ENCODE measurements around the gene PEAK1.

The PEAK1 gene

DNA sequence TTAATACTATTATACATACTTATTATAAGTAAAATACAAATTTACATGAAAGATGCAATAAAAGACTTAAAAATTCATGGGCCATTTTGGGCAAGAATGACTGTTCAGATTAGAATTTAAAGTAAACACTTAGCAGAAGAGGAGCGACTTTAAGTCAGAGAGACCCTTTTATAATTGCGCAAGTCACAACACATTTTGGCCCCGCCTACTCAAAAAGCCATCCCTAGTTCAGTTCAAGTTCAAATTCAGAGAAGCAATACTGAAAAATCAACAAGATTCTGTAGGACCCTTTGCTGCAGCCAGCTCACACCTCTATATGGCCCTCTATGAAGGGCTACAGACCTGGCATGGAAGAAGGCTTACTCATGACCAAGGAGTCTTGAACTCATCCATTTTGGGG lies 64.6 kb downstream of the PEAK1 start:
- DNase-seq (ENCODE audit: low read depth) = no peak

DNA sequence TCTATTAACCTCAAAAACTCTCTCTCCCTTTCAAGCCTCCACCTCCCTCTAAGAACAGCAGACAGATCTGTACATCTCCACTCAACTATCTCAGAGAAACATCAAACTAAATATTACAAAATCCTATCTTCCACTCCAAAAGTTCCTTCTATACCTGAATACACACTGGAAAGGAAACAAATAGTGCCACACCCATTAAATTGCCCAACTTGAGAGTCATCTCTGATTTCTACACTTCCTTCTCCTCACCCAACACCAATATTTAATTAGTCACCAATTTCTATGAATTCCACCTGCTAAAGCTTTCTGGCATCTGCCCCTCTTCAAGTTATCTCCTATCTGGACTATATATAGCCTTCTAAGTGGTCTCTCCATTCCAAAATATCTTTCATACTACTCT lies 65.8 kb downstream of the PEAK1 start:
- DNase-seq (ENCODE audit: low read depth) = no peak

DNA sequence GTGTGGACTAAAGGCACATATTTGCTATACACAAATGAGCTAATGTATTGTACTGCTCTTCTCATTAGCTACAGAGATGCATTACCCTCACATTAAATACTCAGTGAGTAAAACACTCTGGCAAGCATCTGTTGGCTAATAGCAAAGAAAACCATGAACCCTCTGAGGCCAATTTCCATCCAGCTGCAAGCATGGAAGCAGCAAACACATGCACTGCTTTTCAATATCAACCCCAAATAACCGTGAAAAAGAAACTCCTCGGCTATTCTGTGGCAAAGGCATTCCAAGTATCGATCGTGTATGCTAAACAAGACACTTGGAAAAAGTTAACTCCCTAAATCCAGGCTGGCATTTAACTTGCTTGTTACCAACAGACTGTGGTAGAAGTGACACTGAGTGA lies 67.0 kb downstream of the PEAK1 start:
- DNase-seq (ENCODE audit: low read depth) = no peak

DNA sequence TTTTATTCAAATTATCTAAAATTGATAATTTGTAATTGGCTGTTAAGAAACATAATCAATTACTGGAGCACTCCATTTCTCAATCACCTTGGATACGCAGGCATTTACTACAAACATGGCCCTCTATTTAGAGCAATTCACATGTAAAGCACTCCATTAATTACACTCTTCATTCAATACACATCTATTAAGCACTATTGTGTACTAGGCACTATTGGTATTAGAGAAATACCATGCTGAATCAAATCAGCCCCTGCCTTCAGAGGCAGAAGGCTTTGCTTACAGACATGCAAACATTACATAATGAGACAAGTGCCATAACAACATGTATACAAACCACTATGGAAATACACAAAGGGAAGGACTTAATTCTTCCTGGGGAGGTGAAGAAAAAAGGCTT lies 69.1 kb downstream of the PEAK1 start:
- no peak for DNase-seq (ENCODE audit: low read depth)

DNA sequence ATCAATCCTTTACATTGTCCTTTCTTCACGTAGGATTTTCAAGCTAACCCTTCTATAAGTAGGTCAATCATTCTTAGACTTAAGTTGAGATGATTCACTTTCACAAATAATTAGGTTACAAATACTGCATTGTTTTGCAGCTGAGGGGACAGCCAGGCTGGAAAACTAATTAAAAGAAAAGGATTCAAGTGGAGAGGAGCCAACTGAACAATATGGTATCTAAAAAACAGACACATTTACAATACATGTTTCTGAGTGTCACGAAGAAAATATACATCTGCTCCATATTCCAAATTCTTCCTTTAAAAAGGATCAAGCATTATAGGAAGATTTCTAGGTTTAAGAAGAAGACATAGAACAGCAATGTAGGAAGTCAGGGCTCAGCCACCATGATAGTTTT lies 70.2 kb downstream of the PEAK1 start:
- no peak for DNase-seq (ENCODE audit: low read depth)

DNA sequence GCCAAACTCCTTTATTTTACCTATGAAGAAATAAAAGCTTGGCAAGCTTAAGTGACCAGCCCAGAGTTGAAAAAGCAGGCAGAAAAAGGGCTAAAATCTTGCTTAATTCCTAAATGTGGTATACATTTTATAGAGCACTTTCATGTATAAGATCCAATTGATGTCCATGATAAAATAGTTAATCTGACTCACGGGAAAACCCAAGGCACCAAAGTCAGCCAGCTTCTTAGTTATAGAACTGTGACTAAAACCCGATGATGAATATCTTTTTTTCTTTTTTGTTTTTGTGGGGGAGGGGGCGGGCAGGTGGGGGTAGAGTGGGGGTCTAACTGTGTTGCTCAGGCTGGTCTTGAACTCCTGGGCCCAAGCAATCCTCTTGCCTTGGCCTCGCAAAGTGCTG lies 71.4 kb downstream of the PEAK1 start:
- DNase-seq (ENCODE audit: low read depth) = no peak

DNA sequence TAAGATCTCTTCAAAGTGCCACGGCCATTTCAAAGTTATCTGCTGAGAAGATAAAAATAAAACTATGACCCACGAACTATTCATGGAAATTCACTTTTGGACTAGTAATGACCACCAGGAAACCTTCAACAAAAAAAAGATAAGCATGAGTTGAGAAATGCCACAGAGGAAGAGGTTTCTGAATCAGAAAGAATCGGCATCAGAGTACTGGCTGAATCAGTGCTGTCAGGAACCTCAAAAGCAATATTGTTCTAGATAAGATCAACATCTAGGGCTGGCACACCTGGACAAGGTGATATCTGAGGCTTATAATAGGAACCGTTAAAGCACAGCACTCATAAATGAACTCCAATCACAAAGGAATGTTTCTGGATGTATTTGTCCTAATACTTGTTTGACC lies 72.7 kb downstream of the PEAK1 start:
- DNase-seq (ENCODE audit: low read depth) = no peak

DNA sequence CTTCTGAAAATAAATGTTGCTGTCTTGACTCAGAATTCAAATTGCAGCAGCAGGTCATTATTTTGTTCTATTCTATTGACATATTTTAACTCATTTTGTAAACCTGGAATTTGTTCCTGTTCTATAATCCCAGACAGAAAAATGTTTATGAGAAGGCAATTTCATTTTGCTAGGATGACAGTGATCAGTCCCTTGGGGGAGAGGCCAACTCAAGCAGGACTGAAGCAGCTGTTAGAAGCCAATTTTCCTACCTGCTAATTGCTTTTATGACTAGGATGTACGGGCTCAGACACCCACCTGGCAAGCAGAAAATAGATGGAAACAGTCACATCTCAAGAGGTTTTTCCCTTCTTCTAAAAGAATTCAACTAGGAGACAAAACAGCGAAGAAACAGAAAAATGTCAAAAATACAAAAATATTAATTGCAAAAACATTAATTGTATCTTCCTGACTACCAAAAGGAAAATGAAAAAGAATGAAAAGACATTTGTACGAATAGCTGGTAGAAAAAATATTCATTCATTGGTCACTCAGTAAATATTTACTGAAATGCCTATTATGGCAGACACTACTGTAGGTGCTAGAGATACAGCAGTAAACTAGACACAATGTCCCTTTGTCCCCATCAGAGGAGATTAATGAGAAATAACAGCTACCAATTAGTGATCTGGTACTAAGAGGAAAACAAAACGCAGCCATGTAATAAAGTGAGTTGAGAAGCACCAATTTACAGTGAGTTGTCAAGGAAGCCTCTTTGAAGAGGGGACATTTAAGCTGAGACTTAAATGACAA lies 73.5 kb downstream of the PEAK1 start:
- DNase-seq (ENCODE audit: low read depth) = no peak

DNA sequence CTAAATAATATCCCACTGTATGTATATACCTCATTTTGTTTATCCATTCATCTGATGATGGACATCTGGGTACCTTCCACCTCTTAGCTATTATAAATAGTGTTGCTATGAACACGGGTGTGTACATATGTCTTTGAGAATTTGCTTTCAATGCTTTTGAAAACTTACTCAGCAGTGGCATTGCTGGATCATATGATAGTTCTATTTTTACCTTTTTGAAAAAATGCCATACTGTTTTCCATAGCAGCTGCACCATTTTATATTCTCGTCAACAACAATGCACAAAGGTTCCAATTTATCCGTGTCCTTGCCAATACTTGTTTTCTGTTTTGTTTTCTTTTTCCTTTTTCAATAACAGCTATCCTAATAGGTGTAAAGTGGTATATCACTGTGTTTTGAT lies 77.1 kb downstream of the PEAK1 start:
- DNase-seq (ENCODE audit: low read depth) = no peak

DNA sequence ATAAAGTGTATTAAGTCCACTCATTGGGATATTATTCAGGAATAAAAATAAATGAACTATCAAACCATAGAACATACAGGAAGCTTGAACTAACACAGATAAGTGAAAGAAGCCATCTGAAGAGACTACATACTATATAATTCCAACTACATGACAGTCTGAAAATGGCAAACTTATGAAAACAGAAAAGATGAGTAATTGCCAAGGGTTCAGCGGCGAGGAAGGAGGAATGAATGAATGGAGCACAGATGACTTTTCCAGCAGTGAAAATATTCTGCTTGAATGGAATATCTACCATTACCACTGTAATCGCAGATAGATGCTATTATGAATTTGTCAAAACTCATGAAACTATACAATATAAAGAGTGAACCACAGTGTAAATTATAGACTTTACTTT lies 79.7 kb downstream of the PEAK1 start:
- DNase-seq (ENCODE audit: low read depth) = no peak

DNA sequence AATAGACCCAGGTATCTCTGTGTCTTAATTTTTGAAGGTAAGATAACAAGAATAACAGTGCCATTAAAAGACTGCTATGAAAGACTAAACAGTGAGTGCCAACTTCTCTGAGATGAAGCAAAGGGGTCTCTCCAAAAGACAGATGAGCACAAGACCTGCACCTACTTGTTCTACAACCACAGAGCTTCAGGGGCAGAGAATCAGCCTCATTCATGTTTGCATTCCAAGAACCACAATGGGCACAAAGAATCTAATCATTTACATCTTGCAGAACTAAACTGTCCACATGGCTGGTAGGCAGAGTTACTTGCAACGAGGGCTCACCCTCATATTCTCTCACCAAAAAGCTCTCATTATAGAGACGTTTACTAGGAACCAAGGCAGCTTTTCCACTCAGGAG lies 83.9 kb downstream of the PEAK1 start:
- DNase-seq (ENCODE audit: low read depth) = no peak

DNA sequence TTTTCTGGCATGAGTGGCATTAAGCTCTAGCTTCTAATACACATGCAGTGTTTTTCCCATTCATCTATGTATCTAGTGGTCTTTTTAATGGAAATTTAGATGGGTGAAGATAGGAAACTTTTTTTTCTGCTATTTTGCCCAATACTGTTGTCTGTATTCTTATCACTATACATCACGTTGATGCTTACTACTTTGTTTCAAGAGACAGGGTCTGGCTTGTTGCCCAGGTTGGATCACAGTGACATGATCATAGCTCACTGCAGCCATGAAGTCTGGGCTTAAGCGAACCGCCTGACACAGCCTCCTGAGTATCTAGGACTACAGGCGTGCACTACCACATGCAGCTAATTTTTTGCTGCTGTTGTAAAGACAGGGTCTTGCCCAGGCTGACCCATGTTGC lies 84.6 kb downstream of the PEAK1 start:
- DNase-seq (ENCODE audit: low read depth) = no peak

DNA sequence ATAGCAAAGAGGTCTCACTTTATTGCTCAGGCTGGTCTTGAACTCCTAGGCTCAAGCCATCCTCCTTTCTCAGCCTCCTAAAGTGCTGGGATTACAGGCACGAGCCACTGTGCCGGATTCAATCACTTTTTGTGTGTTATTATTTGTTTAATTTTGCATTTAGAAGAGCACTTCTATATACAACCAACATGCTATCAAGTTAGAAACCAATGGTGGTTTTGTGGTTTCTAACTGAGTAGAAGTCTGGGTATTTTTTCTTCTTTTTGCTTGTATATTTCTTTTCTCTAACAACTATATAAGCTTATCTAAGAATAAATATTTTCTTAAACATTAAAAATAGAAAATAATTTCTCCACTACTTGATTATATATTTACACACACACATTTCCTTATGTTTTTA lies 86.7 kb downstream of the PEAK1 start:
- no peak for DNase-seq (ENCODE audit: low read depth)

DNA sequence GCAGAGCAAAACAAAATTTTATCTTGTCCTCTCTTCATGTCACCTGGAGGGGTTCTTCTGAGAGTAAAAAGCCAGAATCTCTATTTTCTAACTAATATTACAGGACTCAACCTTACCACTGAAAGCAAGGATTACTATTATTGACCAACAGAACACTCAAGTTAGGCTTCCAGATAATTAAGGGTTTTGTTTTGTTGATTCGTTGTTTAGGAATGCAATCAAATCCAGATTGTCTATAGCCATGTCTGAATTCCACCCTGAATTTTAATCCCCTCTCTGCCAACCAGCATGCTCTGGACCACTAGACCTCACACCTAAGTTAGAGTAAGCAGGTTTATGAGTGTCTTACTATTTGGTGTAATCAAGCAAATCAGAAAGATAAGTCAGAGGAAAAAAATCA lies 90.7 kb downstream of the PEAK1 start:
- DNase-seq (ENCODE audit: low read depth) = no peak

DNA sequence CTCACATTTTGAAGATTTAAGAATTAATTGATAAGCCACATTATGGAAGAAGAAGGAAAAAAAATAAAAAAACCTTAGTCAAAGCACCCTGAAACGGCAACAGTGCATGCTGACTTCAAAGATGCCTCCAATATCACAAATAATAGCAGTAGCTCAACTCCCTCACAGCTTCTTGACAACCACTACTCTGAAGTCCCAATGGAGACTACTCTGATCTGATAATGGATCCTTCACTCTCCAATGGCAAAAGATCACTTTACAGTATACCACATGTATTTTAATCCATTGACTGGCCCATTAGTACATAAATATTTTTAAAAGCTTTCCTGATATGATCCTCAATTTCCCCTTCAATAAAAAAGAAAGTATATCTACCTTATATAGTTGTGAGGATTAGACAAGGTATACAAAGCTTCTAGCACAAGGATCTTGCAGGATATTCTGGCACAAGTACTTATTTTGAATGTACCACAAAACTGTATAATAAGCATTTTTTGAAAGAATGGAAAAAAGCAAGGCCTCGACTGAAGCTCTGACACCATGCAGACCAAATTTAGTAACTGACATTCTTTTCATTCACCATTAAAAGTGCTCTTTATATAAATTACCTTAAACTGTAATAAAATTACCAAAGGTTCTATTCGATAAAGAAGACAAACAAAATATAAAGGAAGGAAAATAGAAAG lies 91.9 kb downstream of the PEAK1 start:
- no peak for DNase-seq (ENCODE audit: low read depth)

DNA sequence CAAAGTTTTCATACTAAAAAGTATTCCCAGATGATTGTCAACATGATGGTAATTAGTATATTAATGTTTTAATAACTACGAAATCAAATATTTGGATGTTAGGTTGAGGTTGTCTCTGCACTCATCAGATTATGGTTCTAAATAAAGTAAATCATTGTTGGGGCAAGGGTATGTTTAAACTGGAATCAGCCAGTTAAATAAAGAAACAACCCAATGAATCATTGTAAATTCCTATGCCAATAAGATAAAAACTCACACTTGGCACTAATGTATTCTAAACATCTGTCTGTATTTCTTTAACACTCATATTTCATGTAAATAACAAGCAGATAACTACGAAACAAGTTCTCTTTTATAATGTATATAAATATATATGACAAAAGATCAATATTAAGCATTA lies 92.7 kb downstream of the PEAK1 start:
- DNase-seq (ENCODE audit: low read depth) = no peak

DNA sequence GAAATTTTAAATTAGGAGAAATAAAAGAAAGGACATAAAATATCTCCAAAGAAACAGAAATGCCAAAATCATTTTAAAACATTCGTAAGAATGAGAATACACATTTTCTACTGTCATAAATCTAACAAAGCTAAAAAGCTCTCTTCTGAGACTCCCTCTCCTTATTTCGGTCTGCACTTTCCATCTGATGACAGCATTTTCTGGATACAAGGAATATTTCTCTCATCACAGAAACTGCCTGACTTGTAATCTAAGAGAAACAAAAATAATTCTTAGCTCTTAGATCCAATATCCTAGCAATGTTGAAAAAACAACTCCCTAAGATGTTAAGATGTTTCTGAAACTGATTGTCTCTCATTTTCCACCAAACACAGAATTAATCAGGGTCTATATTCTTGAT lies 93.5 kb downstream of the PEAK1 start:
- DNase-seq (ENCODE audit: low read depth) = no peak

DNA sequence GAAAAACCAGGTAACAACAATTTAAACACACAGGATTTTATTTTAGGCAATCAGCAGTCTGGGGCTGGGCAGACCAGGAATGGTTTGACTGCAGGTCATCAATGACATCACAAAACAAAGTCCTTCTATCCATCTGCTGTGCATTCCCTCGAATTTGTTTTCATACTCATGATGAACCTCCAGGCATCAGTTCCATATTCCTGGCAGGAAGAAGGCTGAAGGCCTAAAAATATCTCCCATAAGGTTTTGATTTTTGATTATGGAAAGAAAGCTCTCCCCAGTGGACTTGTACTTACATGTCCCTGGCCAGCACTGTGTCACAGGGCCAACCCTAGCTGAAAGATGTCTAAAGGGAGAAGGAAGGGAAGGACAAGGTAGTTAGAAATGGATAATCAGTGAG lies 107.4 kb downstream of the PEAK1 start:
- no peak for DNase-seq (ENCODE audit: low read depth)

DNA sequence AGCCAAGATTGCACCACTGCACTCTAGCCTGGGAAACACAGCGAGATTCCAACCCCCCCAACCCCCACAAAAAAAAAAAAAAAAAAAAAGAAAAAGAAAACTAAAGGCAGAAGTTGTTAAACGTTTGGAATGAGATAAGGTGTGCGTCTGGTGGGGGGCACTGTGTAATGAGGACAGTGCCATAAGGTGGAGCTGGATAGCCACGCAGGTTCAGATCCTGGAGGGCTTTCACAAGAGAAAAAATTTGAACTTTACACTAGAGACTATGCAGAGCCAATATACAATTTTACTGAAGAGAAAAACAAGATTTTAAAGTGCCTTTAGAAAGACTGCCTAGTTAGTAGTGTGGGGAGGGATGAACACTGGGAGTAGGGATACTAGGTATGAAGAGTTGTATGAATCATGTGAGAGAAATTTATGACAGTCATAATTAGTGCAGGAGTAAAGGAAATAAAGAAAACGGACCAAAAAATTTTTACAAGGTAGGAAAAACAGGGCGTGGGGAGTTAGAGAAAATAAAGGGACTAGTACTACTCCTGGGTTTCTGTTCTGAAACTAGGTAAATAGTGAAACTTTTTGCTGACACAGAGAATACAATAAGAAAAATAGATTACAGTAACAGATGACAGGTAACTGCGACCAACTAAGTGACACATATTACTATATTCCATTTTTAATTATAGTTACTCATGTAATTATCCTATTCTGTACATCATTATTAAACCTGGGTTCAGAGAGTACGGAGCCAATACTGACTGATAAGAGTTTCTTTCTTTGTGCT lies 108.1 kb downstream of the PEAK1 start:
- DNase-seq (ENCODE audit: low read depth) = no peak

DNA sequence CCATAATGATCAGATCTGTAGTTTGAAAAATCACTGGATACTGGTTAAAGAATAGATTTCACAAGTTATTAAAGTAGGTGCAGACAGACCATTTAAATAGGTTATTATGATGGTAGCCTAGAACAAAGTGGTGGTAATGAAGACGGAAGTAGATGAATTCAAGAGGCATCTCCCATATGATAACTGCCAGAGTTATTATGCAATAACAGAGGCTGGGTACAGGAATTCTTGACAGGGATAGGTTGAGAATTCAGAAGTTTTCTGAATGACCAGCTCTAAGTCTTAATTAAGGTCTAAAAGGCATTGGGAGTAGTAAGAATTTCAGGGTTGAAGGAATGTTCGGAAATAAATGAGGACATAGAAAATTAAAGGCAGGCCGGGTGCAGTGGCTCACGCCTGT lies 108.9 kb downstream of the PEAK1 start:
- no peak for DNase-seq (ENCODE audit: low read depth)

DNA sequence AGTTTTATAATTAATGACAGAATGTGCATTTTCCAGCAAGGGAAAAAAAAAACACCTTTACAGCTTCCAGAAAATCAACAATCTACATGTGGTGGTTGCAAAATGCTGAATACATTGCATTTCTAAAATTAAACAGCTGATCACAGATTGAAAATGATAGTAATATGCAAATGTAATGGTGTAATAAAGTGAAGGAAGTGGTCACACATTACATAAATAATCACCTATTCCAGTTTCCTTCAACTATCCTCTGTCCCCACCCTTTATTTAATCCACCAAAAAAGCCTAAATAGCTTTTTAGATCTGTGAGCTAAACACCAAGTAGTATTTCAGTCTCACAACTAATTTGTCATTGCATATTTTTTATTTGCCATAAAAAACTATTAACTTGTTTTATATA lies 110.5 kb downstream of the PEAK1 start:
- no peak for DNase-seq (ENCODE audit: low read depth)

DNA sequence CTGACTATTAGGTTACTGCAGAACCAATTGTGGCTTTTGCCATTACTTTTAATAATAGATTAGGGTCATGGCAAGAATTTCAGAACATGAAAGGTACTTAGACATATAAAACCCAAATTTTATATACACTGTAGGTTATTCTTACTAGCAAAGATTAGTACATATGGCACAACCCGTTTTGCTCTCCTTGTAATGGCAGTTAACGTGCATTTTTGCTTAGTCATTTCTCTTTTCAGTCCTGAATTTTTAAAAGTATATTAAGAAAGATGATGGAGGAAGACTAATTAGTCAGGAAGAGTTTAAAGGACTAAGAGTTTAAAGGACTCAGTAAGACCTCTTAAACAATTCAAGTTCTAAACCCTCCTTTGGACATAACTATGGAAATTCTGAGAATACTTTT lies 114.0 kb downstream of the PEAK1 start:
- DNase-seq (ENCODE audit: low read depth) = no peak

DNA sequence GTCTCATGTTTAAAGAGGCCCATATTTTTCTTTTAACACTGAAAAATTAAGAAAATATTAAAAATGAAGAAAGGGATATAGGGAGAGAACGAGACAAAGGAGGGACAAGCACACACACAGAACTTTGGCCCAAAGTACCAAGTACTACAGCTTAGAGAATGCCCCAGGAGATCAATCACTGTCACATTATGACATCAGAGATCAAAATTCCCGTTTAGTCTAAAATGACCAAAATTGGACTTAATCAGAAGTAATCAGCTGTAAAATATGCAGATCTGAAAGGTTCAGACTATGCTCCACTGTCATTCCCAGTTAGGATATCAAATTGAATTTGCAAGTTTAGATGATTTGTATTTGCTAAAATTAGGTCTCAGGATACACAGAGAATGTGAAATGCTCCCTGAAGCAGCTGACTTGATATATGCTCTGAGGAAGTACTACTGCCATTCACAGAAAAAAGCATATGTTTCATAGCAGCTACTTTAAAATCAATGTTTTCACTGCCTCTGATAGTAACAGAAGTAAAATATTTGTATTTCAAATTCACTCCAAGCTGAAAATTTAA lies 123.0 kb downstream of the PEAK1 start:
- DNase-seq (ENCODE audit: low read depth) = no peak
